Activated T-cell treated with anti-CD3 and anti-CD28 coated beads for 48 hours (primary cell): ENCODE results near the gene ST8SIA1.
"Not testable (repeated sequence)": the region's sequence is repeated elsewhere in the genome, so short reads cannot be mapped to it uniquely, and the experiment has no call there.

ENCODE experiments used
- DNase-seq: peaks from one replicate; pipeline ENCODE4 v3.0.0-alpha.2; 2020; ENCODE audit warnings: low read depth

Gene ST8SIA1, protein sequence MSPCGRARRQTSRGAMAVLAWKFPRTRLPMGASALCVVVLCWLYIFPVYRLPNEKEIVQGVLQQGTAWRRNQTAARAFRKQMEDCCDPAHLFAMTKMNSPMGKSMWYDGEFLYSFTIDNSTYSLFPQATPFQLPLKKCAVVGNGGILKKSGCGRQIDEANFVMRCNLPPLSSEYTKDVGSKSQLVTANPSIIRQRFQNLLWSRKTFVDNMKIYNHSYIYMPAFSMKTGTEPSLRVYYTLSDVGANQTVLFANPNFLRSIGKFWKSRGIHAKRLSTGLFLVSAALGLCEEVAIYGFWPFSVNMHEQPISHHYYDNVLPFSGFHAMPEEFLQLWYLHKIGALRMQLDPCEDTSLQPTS

DNA sequence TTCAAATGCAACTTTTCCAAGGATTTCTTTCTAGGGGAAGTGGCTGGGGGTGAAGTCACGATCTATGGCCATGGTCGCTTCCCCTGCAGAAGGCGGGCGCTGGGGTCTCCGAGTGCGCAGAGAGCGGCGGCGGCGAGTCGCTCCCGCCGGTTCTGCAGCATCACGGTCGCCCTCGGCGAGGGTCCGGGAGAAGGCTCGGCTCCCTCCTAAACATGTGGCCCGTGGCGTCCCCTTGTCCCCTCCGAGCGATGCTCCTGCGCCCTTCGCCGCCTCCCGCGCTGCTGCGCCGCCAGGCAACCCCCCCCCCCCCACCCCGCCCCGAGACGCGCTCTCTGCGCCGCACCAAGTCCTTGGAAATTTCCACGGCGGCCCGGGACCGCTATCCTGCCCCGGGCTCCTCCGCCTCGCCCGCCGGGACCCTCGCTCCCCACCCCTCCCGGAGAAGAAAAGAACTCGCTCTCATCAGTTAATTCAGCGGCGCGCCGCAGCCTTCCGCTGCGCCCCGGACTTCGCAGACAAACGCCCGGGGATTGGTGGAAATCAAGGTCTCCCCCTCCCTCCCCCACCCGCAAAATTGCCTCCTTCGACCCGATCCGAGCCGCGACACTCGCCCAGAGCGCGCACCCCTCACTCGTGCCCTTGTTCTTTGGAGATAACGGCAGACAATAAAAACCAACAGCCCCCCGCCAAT is at the start of gene ST8SIA1:
Gene ST8SIA1 (minus strand): TSS at position 298 of the 691 bp plus-strand sequence. CDS start 475 bp downstream, outside the sequence.
- DNase-seq: no peak

DNA sequence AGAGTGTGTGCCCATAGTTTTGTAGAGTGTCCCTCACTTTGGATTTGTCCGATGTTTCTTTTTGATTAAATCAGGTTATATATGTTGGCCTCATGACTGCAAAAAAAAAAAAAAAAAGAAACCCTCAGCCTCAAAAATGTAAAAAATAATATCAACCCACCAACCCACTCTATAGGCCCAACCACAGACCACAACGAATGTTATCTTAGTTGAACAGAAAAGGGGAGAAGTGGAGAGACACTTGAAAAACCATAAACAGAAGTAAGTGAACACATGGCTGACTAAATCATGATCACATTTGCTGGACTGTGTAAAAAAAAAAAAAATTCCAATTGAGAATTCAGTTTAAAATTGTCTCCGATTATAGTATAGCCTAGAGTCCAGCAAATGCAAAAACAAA is 45.5 kb upstream of the ST8SIA1 start:
- no peak for DNase-seq

DNA sequence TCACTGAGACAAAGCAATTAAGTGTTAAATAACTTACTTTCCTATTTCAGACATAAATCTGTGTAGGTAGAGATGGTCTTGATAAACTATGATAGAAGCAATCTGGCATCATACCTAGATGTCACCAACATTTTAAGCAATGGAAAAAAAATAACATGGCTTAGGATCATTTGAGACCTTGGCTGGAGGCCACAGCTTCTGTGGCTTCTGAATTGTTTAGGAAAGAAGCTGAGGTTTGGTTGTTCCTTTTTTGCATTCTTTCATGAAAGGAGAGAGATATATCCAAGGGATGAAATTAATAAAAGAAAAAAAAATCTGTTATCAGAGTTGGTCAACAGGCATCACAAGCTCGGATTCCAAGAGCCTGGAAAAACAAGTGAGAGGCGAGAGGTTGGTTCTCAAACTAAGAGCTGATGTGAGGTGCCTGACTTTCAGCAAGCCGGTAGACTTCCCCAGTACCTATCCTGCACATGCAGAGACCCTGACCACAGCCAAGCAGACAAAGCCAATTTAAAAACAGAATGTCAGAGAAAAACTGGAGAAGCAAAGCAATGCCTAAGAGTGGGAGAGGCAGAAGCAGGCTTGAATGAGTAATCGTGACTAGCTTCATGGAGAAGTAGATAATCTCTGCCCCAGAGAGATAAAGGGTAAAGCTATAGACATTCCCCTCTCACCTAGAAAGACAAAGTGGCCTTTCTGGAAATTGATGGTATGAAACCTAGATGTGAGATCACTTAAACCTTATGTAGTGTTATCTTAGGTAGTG is 43.4 kb upstream of the ST8SIA1 start:
- no peak for DNase-seq

DNA sequence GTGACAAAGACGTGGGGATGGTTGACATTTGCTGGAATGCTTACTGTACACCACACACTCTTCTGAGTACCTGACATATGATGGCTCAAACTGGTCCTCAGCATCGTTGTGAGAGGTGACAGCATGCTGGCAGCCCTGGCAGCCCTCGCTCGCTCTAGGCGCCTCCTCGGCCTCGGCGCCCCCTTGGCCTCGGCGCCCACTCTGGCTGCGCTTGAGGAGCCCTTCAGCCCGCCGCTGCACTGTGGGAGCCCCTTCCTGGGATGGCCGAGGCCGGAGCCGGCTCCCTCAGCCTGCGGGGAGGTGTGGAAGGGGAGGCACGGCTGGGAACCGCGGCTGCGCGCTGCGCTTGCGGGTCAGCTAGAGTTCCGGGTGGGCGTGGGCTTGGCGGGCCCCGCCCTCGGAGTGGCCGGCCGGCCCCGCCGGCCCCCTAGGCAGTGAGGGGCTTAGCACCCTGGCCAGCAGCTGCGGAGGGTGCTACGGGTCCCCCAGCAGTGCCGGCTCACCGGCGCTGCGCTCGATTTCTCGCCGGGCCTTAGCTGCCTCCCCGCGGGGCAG is 42.2 kb upstream of the ST8SIA1 start:
- DNase-seq: not testable (repeated sequence)

DNA sequence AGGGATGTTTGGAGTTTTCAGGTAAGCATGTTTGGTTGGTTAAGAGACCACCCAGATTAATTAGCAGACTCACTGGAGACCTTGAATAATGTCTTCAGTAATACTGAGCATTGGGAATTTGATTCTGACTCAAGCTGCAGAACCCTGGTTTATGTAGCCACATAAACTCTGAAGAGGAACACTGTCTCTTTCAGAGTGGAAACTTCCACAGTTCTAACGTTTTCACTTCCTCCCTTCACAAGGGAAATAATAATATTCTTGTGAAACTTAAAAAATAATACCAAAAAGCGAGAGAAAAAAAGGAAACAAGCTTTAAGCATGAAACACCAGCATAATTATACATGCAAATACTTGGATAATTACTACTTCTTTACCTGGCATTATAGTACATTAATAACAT is 40.0 kb upstream of the ST8SIA1 start:
- DNase-seq: no peak

DNA sequence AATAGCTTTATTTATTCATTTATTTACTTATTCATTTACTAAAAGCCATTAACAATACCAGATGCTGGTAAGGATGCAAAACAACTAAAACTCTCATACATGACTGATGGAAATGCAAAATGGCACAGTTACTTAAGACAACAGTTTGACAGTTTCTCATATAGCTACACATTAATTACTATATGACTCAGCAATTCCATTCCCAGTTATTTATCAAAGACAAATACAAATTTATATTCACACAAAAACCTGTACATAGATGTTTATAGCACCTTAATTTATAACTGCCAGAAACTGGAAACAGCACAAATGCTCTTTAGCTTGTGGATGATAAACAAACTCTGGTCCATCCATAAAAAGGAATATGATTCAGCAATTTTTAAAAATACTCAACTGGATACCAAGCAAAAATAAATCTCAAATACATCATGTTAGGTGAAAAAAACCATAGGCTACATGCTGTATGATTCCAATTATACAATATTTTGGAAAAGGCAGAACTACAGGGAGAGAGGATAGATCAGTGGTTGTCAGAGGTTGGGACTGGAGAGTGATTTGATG is 37.9 kb upstream of the ST8SIA1 start:
- DNase-seq: no peak

DNA sequence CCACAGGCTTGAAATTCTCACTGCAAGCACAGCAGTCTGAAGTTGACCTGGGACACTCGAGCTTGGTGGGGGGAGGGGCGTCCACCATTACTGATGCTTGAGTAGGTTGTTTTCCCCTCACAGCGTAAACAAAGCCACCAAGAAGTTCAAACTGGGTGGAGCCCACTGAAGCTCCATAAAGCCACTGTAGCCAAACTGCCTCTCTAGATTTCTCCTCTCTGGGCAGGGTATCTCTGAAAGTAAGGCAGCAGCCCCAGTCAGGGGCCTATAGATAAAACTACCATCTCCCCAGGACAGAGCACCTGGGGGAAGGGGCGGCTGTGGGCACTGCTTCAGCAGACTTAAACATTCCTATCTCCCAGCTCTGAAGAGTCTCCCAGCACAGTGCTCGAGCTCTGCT is 31.7 kb upstream of the ST8SIA1 start:
- no peak for DNase-seq

DNA sequence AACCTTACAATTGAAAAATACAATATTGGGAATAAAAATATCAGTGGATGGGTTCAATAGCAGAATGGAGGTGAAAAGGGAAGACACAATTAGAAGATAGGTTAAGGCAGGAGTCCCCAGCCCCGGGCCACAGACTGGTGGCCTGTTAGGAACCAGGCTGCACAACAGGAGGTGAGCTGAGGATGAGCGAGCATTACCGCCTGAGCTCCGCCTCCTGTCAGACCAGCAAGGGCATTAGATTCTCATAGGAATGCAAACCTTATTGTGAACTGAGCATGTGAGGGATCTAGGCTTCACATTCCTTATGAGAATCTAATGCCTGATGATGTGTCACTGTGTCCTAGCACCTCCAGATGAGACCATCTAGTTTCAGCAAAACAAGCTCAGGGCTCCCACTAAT is 27.3 kb upstream of the ST8SIA1 start:
- DNase-seq: no peak

DNA sequence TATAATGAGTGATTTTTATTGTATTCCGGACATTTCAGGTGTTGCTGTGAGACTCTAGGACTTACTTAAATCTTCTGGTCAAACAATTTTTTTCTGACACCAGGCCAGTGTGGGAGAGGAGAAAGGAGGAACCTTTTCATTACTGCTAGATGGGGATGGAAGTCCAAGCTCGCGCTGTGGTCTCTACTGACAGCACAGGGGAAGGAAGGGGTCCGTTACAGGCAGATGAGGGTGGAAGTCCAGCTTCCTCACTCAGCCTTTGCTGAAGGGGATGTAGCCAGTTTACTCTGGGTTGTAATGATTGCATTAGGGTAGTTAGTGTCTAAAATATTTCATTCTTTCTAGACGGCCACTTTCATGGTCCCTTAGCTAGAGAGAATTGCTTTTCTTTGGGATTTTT is 26.3 kb upstream of the ST8SIA1 start:
- no peak for DNase-seq

DNA sequence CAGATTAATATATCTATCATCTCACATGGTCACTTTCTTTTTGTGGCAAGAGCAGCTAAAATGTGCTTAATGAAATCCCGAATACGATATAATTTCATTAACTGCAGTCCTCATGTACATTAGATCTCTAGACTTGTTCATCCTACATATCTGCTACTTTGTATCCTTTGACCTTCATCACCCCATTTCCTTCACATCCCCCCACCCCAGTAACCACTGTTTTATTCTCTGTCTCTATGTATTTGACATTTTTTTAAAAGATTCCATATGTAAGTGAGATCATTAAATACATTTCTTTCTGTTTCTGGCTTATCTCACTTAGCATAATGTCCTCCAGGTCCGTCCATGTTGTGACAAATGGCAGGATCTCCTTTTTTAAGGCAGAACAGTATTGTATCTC is 23.0 kb upstream of the ST8SIA1 start:
- DNase-seq: no peak

DNA sequence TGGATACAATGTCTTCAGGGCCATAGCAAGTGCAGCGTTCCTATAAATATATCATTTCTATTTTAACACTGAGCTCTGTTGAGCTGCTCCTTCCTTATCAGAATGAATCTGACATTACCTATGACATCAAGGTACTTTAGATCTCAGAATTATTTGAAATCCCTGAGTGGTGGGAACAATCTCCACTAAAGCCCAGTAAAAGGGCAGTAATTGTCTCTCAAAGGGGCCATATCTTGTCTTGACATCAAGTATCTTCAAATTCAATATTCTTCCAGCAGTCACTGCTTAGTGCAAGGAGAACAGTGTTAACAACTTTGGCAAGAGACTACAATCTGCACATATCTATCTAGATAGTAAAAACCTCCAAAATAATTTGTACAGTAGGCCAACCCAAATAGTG is 21.7 kb upstream of the ST8SIA1 start:
- DNase-seq: no peak

DNA sequence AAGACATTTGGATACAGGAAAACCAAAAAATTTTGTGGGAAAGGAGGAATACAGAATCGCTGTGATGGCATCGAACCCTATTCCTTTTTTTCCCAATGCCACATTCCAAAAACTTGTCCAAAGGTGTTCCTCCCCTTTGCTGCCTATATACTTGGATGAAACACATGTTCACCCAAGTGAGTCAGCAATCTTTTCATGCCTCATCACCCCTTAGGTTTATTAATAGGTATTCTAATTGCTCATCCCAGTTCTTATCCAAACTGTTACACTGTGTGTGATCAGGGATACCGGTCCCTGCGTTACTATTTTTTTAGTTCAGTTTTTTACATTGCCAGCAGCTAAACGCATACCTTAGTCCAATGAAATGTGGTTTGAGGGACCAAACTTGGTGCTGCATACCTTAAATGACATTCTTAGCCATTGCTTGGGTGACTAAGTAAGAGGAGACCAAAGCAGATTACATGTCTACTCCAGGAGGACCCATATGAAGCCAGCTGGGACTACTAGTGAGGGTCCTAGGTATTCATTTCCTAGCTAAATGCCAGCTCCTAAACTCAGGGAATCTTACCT is 20.6 kb upstream of the ST8SIA1 start:
- no peak for DNase-seq

DNA sequence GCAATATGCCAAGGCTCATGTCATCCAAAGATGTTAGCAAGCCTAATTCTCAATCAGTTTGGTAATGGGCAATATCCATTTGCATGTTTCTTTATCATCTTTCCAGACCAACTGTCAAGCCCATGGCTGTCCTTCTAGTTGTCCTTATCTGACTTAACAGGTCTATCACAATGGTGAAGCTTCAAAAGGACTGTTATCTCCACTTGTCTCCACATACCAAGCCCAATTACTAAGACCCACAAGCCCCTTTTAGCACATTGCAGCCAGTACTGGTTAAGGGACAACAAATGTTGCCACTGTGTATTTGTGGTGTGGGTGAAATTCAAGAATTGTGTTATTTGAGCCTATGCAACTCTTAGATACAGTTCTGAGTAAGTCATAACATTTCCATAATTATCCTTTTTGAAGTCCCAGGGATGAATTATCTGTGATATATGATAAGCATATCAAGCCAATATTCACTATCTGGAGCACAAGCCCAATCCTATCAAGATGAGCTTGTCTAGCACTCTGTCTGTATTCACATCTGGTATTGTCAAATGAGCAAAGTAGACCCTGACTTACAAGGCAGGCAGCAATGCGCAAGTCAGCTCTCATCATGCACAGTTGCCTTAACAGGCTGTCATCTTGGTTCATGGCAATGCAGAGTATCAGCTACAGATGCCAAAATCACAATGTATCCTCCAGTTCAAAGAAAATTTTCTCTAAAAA is 19.3 kb upstream of the ST8SIA1 start:
- DNase-seq: no peak

DNA sequence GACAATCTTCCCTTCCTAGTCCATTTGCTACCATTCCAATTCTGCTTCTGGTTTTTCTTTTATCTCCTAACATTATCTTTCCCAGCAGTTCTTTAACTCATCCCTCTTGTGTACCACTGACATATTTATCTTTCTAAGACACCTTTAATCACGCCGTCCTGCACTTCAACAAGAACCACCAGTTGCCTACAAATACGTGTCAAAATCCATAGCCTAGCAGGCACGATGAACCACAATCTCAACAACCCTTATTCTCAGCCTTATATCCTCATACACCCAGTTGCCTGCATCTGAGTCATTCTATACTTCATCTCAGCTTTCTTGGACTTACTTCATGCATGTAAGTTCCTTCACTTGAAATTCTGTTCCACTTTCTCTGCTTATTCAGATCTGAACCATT is 16.4 kb upstream of the ST8SIA1 start:
- DNase-seq: no peak

DNA sequence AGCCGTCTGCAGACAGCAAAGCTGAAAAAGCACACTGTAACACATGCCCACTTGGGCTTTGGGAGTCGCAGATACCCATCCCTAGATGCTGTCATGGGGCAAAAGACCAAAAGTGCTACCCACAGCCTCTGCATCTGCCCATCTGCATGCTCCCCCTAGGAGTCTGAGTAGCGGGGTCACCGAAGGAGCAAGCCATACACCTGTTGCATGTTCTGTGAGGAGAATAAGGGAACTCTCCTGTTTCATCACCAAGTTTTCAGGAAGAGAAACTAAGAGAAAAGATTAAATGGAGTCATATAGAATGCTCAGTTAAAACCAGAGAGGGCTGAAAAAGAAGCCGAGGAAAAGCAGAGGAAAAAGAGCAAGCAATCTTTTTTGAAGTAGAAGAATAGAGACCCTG is 13.7 kb upstream of the ST8SIA1 start:
- no peak for DNase-seq

DNA sequence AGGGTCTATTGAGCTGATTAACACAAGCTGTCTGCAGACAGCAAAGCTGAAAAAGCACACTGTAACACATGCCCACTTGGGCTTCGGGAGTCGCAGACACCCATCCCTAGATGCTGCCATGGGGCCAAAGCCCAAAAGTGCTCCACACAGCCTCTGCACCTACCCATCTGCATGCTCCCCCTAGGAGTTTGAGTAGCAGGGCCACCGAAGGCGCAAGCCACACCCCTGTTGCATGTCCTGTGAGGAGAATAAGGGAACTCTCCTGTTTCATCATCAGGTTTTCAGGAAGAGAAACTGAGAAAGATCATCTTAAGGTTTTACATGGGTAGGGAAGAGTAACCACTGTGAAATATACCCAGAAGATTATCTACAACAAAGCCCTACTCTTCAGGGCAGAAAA is 5.6 kb upstream of the ST8SIA1 start:
- no peak for DNase-seq

DNA sequence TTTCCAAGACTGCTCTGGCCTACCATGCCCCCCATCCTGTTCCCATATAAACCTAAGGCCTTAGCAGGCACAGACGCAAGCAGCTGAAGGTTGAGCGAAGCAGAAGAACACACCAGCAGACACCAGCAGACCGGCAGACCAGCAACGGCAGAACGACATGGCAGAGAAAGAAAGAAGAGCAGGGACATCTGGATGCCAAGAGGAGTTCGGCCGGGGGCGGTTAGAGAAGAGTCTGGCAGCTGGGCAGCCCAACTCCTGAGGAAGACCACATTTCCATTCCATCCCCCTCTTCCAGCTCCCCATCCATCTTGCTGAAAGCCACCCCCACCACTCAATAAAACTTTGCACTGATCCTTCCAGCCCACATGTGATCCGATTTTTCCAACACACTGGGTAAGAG is 5.2 kb upstream of the ST8SIA1 start:
- no peak for DNase-seq

DNA sequence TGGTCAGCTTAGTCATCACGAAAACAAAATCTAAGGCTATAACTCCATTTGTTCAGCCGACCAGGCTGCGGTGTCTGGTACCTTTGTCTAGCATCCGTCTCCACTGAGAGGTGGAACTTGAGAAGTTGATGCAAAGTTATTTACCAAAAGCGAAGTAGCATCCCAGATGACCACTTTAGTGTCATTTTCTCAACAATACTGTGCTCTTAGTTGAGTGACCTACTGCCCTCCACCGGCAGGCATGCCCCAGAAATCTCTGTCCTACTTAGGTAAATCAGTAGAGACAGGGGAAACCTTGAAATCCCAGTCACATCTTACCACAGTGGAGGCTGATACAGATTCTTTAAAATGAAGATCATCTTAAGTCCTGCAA is 1.3 kb upstream of the ST8SIA1 start:
- DNase-seq: no peak

DNA sequence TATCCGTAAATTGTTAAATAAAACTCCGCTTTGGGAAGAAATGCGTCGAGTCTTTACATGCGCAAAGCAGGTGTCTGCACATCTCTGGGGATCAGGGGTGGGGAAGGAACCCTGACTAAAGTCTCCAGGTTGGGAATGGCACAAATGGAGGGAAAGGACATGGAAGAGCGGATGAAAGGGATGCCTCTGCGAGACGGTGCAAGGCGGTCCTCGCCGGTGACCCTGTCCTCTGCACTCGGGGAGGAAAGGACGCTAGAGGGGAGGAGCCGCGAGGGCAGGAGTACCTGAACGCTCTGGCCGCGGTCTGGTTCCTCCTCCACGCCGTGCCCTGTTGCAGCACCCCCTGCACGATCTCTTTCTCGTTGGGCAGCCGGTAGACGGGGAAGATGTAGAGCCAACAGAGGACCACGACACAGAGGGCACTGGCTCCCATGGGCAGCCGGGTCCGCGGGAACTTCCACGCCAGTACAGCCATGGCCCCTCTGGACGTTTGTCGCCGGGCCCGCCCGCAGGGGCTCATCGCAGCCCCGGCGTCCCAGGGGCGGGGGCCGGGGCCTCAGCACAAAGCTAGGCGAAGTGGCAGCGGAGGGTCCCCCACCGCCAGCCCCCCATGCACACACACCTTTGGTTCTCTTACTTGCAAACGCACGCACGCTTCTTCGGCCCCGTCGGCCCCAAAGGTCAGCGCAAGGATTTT is 646 bp downstream of the ST8SIA1 start:
- no peak for DNase-seq

DNA sequence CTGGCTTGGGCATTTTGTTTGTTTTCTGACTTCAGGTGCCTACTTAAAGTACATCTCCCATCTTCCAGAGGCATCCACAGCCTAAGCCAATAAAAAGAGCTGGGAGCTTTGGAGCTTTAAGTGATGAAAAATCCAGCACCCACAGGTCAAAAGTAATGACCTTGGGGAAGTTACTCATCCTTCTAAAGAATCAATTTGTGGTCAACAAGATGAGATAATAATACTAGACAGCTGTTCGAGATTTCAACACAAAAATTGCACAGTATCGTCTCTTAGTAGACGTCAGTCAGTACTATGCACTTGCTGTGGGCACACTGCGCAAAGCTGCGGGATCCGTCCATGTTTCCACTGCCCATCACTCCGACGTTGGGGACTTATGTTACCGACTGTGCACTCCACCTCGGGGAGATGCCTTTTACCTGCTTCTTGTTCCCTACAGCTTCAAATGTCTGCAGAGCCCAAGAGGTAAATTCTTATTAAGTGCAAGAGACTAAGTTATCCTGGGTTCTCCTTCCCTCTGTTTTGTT is 1.3 kb downstream of the ST8SIA1 start:
- DNase-seq: no peak

DNA sequence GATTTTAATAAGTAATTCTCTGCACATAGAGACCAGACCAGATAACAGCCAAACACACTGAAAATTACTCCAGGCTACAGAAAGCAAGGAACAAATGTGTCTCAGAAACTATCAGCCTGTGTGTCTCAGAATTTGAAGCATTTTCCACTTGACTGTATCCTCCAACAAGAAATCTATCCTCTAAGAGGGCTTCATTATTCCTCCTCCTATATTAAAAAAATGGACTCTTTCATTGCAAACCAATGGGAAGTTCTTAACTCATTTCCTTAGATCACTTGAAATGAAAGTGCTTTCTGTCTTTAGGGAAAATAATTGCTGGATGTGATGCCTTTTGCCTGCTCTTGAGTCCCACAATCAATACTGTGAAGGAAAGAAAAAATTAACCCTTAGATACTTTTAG is 2.3 kb downstream of the ST8SIA1 start:
- no peak for DNase-seq
